8988T (cell line): Measurements from ENCODE around the gene RAB6B.

ENCODE experiments used
- DNase-seq: peaks from one replicate; pipeline ENCODE4 v3.0.0; 2011

The RAB6B gene

GRCh38 chr3:133895208-133896001 is at the start of gene RAB6B:
TSS of gene RAB6B (minus strand) at chr3:133895882. CDS start at chr3:133895466, 416 bp downstream.
- peak; percentile 79 for DNase-seq

GRCh38 chr3:133944641-133945380 is 49.1 kb upstream of the RAB6B start:
- DNase-seq = no peak

GRCh38 chr3:133944181-133944580 is 48.5 kb upstream of the RAB6B start:
- no peak for DNase-seq

GRCh38 chr3:133943639-133944141 is 48.0 kb upstream of the RAB6B start:
- no peak for DNase-seq

- no peak for DNase-seq
Observed at GRCh38 chr3:133943031-133943535, 47.4 kb upstream of the RAB6B start.

GRCh38 chr3:133941415-133941821 is 45.7 kb upstream of the RAB6B start:
- no peak for DNase-seq

GRCh38 chr3:133940536-133940935 is 44.9 kb upstream of the RAB6B start:
- DNase-seq = no peak

- no peak for DNase-seq
Observed at GRCh38 chr3:133939463-133939835, 43.8 kb upstream of the RAB6B start.

GRCh38 chr3:133938770-133939462 is 43.2 kb upstream of the RAB6B start:
- DNase-seq = no peak

GRCh38 chr3:133937756-133938601 is 42.3 kb upstream of the RAB6B start:
- no peak for DNase-seq

GRCh38 chr3:133937061-133937686 is 41.5 kb upstream of the RAB6B start:
- no peak for DNase-seq

- no peak for DNase-seq
Observed at GRCh38 chr3:133935843-133936769, 40.4 kb upstream of the RAB6B start.

GRCh38 chr3:133934996-133935842 is 39.5 kb upstream of the RAB6B start:
- no peak for DNase-seq

- DNase-seq = no peak
Observed at GRCh38 chr3:133934073-133934970, 38.6 kb upstream of the RAB6B start.

GRCh38 chr3:133933097-133934024 is 37.7 kb upstream of the RAB6B start:
- no peak for DNase-seq

- no peak for DNase-seq
Observed at GRCh38 chr3:133932009-133932408, 36.3 kb upstream of the RAB6B start.

- DNase-seq = no peak
Observed at GRCh38 chr3:133931084-133931483, 35.4 kb upstream of the RAB6B start.
